Measurements from ENCODE around the gene PODXL2. TPM values are rescaled to one million over a fixed set of nuclear protein-coding genes. Genes with fewer than 3 reads are reported as not detected.

Gene PODXL2
- total RNA-seq, 1 experiment from 2014 or later: 26.6 TPM

DNA sequence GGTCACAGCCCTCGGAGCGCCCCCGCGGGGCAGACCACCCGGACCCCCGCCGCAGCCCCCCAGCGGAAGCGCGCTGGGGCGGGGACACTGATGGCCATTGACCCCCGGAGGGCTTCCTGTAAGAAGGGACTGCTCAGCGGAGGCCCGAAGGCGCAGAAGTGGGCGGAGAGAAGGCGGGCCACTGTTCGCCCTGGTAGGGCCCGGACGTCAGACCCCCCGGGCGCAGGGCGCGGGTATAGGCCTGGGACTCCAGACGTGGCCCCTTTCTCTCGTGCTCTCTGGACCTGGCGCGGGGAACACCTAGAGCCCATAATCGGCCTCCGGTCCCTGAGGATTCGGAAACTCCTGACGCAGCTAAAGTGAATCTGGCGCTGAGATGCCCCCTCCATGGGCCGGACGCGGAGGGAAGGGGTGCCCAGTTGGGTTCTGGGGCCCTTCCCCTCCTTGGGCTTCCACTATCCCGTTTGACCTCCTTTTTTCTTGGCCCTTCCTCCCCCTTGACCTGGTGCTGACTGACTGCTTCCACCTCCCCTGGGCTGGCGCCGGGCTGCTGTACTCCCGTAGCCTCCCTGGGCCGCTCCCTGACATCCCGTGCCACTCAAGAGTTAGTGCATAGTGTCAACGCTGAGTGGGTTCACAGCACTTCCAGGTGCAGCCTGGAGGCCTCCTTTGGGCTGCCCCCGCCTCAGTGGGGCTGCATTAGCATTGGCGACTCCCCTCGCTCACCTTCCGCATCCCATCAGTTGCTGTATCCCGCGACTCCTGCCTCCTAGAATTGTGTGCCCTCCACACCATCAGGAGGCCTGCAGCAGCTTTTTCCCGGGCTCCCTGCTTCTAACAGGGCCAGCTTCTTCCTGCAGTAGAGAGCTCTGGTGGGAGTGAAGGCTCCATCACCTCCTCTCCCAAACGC is 44.5 kb downstream of the PODXL2 start:
- intact Hi-C loops (cut with micrococcal nuclease; ENCODE audit: unreplicated experiment): no loop called here
- DNase-seq (ENCODE audit: low spot score): peak; percentile 56
- Histone ChIP-seq H3K36me3 (ENCODE audit: insufficient read depth, low read length, poor library complexity, severe bottlenecking) (no peaks in the 10 kb centered on the region), H3K4me1 (ENCODE audit: insufficient read depth, low read length, poor library complexity, severe bottlenecking) (peaks cover 7% of the 10 kb centered on the region), H3K27me3 (replicated peaks; ENCODE audit: insufficient read depth, low read depth, low read length, poor library complexity) (no peaks in the 10 kb centered on the region), H3K4me3 (ENCODE audit: low read depth, low read length, poor library complexity, severe bottlenecking) (peak overlapping the region; percentile 80), H3K9me3 (ENCODE audit: low read depth, low read length, poor library complexity, severe bottlenecking) (no peaks in the 10 kb centered on the region), H3K27ac (ENCODE audit: low read depth, low read length, poor library complexity, severe bottlenecking) (peak overlapping the region; percentile 45)
- ChIA-PET CTCF (no interaction called here), POLR2A (ENCODE audit: low non-redundant PET) (no interaction called here)
- no TSS peak for BruUV-seq (replicated peaks)
- TF ChIP-seq, protein P1, sequence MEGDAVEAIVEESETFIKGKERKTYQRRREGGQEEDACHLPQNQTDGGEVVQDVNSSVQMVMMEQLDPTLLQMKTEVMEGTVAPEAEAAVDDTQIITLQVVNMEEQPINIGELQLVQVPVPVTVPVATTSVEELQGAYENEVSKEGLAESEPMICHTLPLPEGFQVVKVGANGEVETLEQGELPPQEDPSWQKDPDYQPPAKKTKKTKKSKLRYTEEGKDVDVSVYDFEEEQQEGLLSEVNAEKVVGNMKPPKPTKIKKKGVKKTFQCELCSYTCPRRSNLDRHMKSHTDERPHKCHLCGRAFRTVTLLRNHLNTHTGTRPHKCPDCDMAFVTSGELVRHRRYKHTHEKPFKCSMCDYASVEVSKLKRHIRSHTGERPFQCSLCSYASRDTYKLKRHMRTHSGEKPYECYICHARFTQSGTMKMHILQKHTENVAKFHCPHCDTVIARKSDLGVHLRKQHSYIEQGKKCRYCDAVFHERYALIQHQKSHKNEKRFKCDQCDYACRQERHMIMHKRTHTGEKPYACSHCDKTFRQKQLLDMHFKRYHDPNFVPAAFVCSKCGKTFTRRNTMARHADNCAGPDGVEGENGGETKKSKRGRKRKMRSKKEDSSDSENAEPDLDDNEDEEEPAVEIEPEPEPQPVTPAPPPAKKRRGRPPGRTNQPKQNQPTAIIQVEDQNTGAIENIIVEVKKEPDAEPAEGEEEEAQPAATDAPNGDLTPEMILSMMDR (conservative IDR thresholded peaks at IDR 0.05; ENCODE audit: low read depth, low read length): no peak

DNA sequence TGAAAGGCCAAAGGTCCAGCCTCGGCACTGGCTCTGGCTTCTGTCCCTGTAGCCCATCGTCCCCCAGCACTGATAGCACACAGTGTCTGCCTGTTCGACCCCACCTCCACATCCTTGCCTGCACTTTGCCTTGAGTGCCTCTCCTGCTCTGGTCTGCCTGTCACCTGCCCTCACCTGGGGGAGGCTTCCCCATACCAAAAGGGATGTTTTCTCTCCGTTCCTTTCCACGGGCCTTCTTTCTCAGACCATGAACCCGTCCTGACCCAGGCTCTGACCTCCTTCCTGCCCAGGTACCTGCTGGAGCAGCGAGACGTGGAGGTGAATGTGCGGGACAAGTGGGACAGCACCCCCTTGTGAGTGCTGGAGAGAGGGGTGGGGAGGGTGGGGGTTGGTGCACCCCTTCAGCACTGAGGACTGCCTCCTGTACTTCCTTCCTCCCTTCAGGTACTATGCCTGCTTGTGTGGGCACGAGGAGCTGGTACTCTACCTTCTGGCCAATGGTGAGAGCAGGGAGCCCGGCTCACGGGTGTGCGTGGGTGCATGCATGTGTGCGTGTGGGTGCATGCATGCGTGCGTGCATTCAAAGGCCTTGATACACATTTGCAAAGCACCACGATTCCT is 45.2 kb downstream of the PODXL2 start:
- Histone ChIP-seq H3K27ac (ENCODE audit: low read depth, low read length, poor library complexity, severe bottlenecking) (no peak overlapping the region), H3K4me1 (ENCODE audit: insufficient read depth, low read length, poor library complexity, severe bottlenecking) (peaks cover 7% of the 10 kb centered on the region), H3K27me3 (replicated peaks; ENCODE audit: insufficient read depth, low read depth, low read length, poor library complexity) (no peaks in the 10 kb centered on the region), H3K4me3 (ENCODE audit: low read depth, low read length, poor library complexity, severe bottlenecking) (no peak overlapping the region), H3K36me3 (ENCODE audit: insufficient read depth, low read length, poor library complexity, severe bottlenecking) (no peaks in the 10 kb centered on the region), H3K9me3 (ENCODE audit: low read depth, low read length, poor library complexity, severe bottlenecking) (no peaks in the 10 kb centered on the region)
- no peak for DNase-seq (ENCODE audit: low spot score)
- BruUV-seq (replicated peaks): no TSS peak
- TF ChIP-seq, protein P1 (conservative IDR thresholded peaks at IDR 0.05; ENCODE audit: low read depth, low read length): no peak
- no peak for TF ChIP-seq EZH2 (IDR thresholded peaks at IDR 0.05; ENCODE audit: borderline replicate concordance, low read depth, low read length, poor library complexity, severe bottlenecking)
- CTCF ChIA-PET: no interaction called here
- intact Hi-C loops (cut with micrococcal nuclease; ENCODE audit: unreplicated experiment): no loop called here
- POLR2A ChIA-PET (ENCODE audit: low non-redundant PET): no interaction called here

DNA sequence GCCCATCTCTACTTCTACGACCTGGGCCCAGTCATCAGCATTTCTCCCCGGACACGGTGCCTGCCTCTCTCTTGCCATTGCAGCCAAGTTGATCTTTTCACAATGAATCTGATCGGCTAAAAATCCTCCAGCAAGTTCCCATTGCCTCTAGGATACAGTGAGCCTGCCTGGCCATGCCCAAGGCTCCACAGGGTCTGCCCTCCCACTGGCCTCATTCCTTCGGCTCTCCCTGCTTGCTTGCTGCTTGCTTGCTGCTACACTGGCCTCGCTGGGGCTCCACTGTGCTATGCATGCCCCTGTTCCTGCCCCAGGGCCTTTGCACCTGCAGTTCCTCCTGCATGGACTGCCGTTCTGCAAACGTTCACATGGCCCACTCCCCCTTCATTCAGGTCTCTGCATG is 45.8 kb downstream of the PODXL2 start:
- DNase-seq (ENCODE audit: low spot score): no peak
- Histone ChIP-seq H3K27me3 (replicated peaks; ENCODE audit: insufficient read depth, low read depth, low read length, poor library complexity) (no peaks in the 10 kb centered on the region), H3K27ac (ENCODE audit: low read depth, low read length, poor library complexity, severe bottlenecking) (no peak overlapping the region), H3K4me1 (ENCODE audit: insufficient read depth, low read length, poor library complexity, severe bottlenecking) (peaks cover 7% of the 10 kb centered on the region), H3K9me3 (ENCODE audit: low read depth, low read length, poor library complexity, severe bottlenecking) (no peaks in the 10 kb centered on the region), H3K4me3 (ENCODE audit: low read depth, low read length, poor library complexity, severe bottlenecking) (no peak overlapping the region), H3K36me3 (ENCODE audit: insufficient read depth, low read length, poor library complexity, severe bottlenecking) (no peaks in the 10 kb centered on the region)
- intact Hi-C loops (cut with micrococcal nuclease; ENCODE audit: unreplicated experiment): no loop called here
- ChIA-PET CTCF (no interaction called here), POLR2A (ENCODE audit: low non-redundant PET) (no interaction called here)
- BruUV-seq (replicated peaks): no TSS peak
- TF ChIP-seq, protein P1 (conservative IDR thresholded peaks at IDR 0.05; ENCODE audit: low read depth, low read length): no peak
- no peak for TF ChIP-seq EZH2 (IDR thresholded peaks at IDR 0.05; ENCODE audit: borderline replicate concordance, low read depth, low read length, poor library complexity, severe bottlenecking)

Measured in A673 (cell line).